Erythroblast (primary cell): ENCODE data around the gene CFAP90.

Source experiments
- GATA1 ChIP-seq: IDR thresholded peaks from 2 replicates; pipeline ENCODE4 v1.6.1; 2011; ENCODE audit warnings: low read depth, mild to moderate bottlenecking, control low read depth, low read length, moderate library complexity
- POLR2A ChIP-seq: IDR thresholded peaks from 2 replicates; pipeline ENCODE4 v1.6.1; 2011; ENCODE audit warnings: mild to moderate bottlenecking, low read length

GRCh38 chr5:7873216-7873615, 22.3 kb upstream of the CFAP90 start:
- no peak for TF ChIP-seq POLR2A
- no peak for TF ChIP-seq GATA1
